PFSK-1 (cell line): ENCODE data around the gene FHL3.

ENCODE experiments used
- POLR2AphosphoS5 ChIP-seq: IDR thresholded peaks from 2 replicates; pipeline ENCODE4 v1.6.1; 2012; ENCODE audit warnings: low read depth, mild to moderate bottlenecking, control low read depth, low read length, moderate library complexity
- REST ChIP-seq, 2 experiments: IDR thresholded peaks; 2 replicates each; pipeline versions ENCODE4 v1.6.1 to v1.8.0; 2011 to 2012; ENCODE audit warnings: low read depth in 2 of 2, low read length in 2 of 2, control low read depth in 1 of 2, inconsistent platforms in 1 of 2, mild to moderate bottlenecking in 1 of 2, moderate library complexity in 1 of 2; ENCODE audit not compliant: insufficient read depth in 1 of 2
- TAF1 ChIP-seq: IDR thresholded peaks from 2 replicates; pipeline ENCODE4 v1.6.1; 2012; ENCODE audit warnings: low read length, control low read depth, borderline replicate concordance; ENCODE audit not compliant: insufficient read depth

DNA sequence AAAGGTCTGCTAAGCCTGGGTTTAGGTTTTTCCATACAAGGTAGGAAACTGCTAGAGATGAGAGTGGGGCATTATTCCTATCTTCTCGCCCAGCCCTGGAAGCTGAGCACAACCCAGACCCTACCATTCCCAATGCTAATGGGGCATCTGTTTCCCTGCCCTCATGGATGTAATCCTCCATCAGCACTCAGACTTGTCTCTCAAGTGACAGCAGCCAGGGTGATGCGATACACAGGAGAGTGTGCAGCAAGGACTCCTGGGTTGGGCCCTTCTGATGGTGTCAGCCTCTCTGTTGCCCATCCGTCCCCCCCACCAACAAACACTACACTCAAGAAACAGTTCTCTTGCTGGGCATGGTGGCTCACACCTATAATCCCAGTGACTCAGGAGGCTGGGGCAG is 52.6 kb downstream of the FHL3 start:
- TF ChIP-seq TAF1 = no peak
- TF ChIP-seq POLR2AphosphoS5 = no peak
- no peak for TF ChIP-seq REST (IDR thresholded peaks at IDR 0.05; ENCODE audit: insufficient read depth in 1 of 2, low read depth in 2 of 2, low read length in 2 of 2)
